IPS-NIHi11 (cell line): ENCODE data around the gene HCFC2.

Experiments used
- DNase-seq: peaks from one replicate; pipeline ENCODE4 v3.0.0; 2012; ENCODE audit warnings: mixed read lengths, low spot score

HCFC2 gene

DNA sequence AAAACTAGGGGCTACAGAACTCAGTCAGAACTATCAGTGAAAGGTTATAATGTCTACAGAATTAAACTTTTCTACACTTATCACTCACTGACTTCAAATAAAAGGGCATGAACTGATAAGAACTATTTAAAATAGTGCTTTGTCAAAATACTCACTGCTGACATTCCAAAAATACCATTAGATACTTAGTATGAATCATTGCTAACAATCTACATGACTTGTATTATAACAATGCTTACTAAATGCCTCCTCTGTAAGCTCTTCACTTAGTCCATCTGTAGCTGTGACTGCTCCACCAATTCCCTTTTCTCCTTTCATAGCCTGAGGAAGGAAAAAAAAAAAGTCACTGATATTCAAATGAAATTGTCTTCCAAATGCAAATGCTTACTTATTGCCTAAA, 56.7 kb downstream of the HCFC2 start:
- DNase-seq: no peak

- DNase-seq: no peak
Observed at GRCh38 chr12:104122298-104122697, 58.0 kb downstream of the HCFC2 start.

GRCh38 chr12:104126548-104126947, 62.2 kb downstream of the HCFC2 start:
- DNase-seq: no peak

GRCh38 chr12:104130760-104131159, 66.4 kb downstream of the HCFC2 start:
- no peak for DNase-seq

DNA sequence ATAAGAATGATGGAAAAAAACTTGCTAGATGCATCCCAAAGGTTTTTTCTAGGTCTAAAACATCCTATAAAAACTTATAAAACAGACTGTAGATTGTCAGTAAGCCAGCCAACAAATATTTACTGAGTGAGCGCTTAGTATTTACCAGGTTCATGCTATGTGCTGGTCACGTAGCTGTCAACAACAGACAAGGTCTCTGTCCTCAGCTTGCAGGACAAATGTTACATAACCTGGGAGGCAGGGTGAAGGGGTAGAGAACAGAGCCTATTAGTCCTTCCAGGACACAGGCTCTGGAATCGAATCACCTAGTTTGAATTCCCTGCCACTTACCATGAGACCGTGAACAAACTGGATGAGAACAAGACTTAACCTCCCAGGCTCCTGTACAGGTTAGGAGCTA, 67.3 kb downstream of the HCFC2 start:
- no peak for DNase-seq

DNA sequence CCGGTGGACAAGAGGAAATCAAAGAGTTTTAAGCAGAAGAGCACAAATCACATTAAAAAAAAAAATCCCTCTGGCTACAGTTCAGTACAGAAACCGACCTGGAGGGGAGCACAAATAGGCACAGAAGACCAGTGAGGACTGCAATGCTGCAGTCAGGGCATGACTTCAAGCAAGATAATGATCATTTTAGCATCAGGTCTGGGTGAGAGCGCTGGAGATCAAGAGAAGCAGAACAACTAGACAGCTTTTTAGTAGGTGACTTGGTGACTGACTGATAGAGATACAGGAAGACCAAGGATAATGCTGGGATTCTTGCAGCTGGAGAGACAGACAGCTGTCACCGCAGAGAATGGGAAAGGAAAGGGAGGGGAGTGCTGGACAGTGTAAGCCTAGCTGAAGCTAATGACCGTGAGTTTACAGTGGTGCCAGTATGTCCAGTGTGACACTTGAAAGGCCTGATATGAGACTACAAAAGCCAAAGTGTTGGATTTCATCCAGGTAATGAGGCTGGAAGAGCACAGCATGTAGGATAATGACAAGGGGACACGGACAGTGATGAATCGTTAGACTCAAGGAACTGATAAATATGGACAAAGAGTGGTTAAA, 68.1 kb downstream of the HCFC2 start:
- DNase-seq: no peak

GRCh38 chr12:104133321-104133720, 69.0 kb downstream of the HCFC2 start:
- DNase-seq: no peak

DNA sequence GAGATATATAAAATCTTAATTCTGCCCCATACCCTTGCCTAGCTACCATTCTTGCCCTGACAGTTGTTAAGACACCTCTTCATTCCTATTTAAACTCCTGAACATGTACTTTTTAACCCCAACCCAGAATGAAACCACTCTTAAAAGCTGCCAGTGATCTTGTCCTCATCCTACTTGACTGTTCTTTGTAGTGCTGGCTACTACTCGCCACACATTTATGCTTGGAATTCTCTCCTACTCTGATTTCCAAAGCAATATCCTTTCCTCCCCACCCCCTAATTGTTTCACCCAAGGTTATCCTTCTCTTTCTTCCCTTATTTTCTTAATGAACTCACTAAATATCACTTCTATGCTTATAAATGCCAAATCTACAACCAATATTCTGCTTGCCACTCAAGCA, 69.5 kb downstream of the HCFC2 start:
- DNase-seq: no peak

- no peak for DNase-seq
Observed at GRCh38 chr12:104134882-104135281, 70.6 kb downstream of the HCFC2 start.

DNA sequence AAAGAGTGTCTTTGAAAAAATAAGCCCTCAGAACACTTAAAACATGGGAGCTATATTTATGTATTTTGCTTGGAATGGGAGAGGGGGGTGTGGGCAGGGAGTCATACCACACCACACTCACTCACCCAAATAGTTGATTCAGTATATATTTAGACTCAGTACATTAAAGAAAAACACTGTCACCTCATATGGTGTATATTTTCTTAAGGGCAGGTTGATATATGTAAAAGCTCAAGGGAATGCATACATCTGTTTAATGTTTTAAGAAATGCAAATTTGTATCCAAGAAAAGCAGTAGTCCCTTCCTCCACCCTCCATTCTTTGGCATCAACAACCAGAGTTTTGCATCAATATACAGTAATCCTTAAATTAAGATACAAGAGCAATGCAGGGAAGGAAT, 72.2 kb downstream of the HCFC2 start:
- no peak for DNase-seq

- DNase-seq: peak; percentile 46
Observed at GRCh38 chr12:104137001-104137901, 72.9 kb downstream of the HCFC2 start.

GRCh38 chr12:104137902-104138796, 73.8 kb downstream of the HCFC2 start, which contains the start of gene NFYB:
Gene NFYB (minus strand): TSS chr12:104138210. CDS start chr12:104135453, 2,757 bp downstream.
- peak; percentile 98 for DNase-seq

DNA sequence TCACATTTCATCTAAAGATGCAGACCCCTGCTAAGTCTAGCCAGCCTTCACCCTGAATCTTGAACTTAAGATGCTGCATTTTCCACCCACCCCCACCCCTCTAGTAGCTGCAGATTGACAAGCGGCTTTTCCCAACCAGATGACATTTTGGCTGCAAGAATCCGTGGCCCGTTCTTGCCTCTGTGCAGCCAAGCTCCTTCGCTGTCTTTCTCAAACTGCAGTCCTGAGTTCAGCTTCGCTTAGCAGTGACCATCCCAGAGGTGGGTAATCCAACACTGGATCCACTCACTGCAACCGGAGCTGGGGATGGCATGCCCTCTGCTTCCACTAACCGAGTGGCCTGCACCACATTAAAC, 74.4 kb downstream of the HCFC2 start:
- peak; percentile 26 for DNase-seq

GRCh38 chr12:104142543-104142942, 78.2 kb downstream of the HCFC2 start:
- DNase-seq: no peak

- no peak for DNase-seq
Observed at GRCh38 chr12:104143002-104143401, 78.7 kb downstream of the HCFC2 start.

- no peak for DNase-seq
Observed at GRCh38 chr12:104143918-104144317, 79.6 kb downstream of the HCFC2 start.

- DNase-seq: no peak
Observed at GRCh38 chr12:104147346-104147745, 83.0 kb downstream of the HCFC2 start.

DNA sequence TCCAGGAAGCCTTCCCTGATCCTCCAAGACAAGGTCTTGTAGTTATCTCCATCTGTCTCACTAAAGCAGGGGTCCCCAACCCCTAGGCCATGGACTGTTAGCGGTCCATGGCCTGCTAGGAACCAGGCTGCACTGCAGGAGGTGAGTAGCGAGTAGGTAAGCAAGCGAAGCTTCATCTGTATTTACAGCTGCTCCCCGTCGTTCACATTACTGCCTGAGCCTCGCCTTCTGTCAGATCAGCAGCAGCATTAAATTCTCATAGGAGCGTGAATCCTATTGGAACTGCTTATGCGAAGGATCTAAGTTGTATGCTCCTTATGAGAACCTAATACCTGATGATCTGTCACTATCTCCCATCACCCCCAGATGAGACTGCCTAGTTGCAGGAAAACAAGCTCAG, 86.1 kb downstream of the HCFC2 start:
- DNase-seq: no peak

DNA sequence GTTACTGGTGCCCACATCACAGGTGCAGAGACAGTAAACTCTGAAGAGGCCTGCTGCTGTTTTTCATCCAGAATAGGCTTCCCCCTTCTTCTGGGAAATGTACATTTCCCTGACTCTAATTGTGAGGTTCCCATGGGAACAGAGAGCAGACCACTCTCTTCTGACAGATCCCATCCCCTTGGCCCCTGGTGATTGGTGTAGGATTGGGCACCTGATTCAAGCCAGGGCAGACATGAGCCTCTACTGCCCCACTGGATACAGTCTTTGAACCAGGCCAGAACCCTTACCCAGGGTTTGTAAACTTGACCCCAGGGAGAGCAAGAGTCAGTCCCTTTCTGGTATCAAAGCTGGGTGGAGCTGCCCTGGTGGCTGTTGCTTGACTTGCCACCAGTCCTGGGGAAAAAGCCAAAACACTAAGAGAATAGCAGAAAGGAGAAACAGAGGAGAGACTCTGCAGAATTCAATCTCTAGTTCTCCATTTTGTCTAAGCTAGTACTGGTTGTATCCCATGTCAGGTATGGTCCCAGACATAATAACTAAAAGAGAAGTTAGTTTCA, 88.4 kb downstream of the HCFC2 start:
- no peak for DNase-seq

- DNase-seq: no peak
Observed at GRCh38 chr12:104154286-104154685, 90.0 kb downstream of the HCFC2 start.

DNA sequence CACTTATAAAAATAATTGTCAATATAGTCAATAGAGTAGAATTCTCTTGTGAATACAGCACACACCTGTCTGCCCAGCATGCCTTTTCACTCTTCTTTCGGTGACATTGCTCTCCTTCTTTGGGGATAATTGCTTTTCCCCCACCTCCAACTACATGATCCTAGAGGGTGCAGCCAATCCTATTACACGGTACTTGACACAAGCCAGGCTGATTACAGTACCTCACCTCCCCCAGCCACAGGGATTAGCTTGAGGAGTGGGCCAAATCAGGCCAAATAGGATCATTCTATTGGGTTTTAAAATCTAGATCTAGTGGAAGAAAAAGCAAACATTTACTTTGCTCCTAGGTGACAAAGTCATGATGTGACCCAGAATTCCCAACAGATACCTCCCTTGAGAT, 90.5 kb downstream of the HCFC2 start:
- DNase-seq: no peak
